ENCODE measurements around the gene HNRNPL. TPM values are rescaled to one million over a fixed set of nuclear protein-coding genes. Genes with fewer than 3 reads are reported as not detected.
A peak's percentile ranks its signal among the peaks of the same experiment; 100 is the strongest.

The HNRNPL gene
- polyA plus RNA-seq, 2 of the 4 experiments (the other 2 are of a cell fraction), result 380 to 487 TPM

DNA sequence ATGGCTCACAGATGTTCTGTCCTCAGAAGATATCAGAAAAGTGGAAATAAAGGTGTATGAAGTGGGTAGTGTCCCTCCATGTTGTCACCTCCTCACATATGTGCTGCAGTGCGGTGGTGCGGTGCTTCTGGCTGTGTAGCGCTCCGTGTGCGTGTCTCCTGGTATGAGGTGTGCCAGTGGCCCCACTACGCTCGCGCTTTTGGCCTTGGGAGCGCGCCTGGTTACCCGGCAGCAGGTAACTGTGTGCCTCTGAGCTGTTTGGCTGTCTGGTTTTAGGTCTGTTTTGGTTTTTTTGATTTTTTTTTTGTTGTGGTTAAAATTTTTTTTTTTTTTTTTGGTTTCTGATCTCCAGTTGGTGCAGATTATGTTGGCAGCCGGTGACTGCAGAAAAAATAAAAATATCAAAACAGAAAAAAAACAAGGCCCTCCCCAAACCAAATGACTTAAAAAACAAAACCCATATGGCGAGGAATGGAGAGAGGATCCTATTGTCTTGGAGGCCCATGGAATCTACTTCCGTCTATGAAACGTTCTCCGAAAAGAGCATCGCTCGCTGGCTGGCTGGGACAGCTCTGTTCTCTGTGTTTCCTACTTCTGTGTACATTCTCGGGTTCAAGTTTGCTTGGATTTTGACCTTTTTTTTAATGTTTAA is 7.9 kb downstream of the HNRNPL start:
- DNase-seq (ENCODE audit: low read depth in 1 of 2, low spot score in 1 of 2) (peak in 1 of 2 experiments; percentile 6), ATAC-seq (no peak), FAIRE-seq (no peak)
- H3K4me2 ChIP-seq, result 0 out of 3 replicates have a peak overlapping the region, but pooled peaks have one; percentile 0
- peaks cover 92% of the 10 kb centered on the region for H3K4me1 ChIP-seq
- no peak overlapping the region for H3K4me3 ChIP-seq
- CTCF ChIA-PET, result interaction anchor here (0.6 to 1.6 kb wide), 5 partner anchors 10 to 46 kb away, joined by 3 to 7 read pairs (median 3); partner anchors contain the start of gene ECH1
- no peak overlapping the region for H3K27ac ChIP-seq
- peak; percentile 27 for TF ChIP-seq CHD2 (IDR thresholded peaks at IDR 0.05; ENCODE audit: low read length, partially characterized antibody)
- TF ChIP-seq, protein P1, sequence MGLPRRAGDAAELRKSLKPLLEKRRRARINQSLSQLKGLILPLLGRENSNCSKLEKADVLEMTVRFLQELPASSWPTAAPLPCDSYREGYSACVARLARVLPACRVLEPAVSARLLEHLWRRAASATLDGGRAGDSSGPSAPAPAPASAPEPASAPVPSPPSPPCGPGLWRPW (IDR thresholded peaks at IDR 0.05), result no peak
- 96% methylated on average over 19 of the region's 19 CpGs for WGBS (ENCODE audit: missing lambda C conversion rate)
- H3K9me3 ChIP-seq, result no peaks in the 10 kb centered on the region
- POLR2A ChIA-PET, result interaction anchor here (0.7 to 3.3 kb wide), 3 partner anchors 10 to 49 kb away, joined by 3 to 22 read pairs (median 3); partner anchors contain the start of gene ECH1

DNA sequence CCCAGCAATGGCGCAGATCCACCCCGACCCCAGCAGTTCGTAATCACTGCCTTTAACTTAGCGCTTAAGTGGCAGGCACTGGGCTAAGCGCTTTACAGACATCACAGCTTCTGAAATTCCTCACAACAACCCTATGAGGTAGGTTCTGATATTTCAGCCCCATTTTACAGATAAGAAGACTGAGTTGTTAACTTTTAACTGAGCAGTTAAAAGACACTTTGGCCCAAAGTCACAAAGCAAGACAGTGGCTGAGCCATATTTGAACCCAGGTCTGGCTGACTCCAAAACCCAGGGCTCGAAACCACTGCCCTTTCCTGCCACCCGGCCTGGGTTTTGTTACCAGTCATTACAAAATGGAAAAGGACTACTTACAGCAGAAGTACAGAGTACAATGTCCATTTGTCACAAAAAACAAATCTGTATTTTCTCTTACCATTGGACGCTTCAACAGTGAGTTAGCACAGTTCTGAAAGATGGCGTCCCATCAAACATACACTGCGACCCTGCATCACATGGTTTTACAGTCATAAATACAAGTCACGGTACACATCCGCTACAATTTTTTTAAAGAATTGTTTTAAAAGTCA is 8.5 kb downstream of the HNRNPL start:
- H3K4me3 ChIP-seq, result no peak overlapping the region
- H3K9me3 ChIP-seq, result no peaks in the 10 kb centered on the region
- CTCF ChIA-PET, result interaction anchor here (0.9 to 2.2 kb wide), 7 partner anchors 8 to 439 kb away, joined by 3 to 6 read pairs (median 4); partner anchors contain the start of genes FAM98C, MRPS12 and SARS2
- FAIRE-seq (peak; percentile 72), ATAC-seq (no peak), DNase-seq (ENCODE audit: low read depth in 1 of 2, low spot score in 1 of 2) (no peak)
- POLR2A ChIA-PET, result interaction anchor here (1.0 to 6.5 kb wide), 3 partner anchors 8 to 89 kb away, joined by 3 to 62 read pairs (median 22); partner anchors contain the start of genes ECH1, HNRNPL, MRPS12 and SARS2
- 95% methylated on average over 12 of the region's 12 CpGs for WGBS (ENCODE audit: missing lambda C conversion rate)
- H3K4me1 ChIP-seq, result peaks cover 92% of the 10 kb centered on the region
- H3K4me2 ChIP-seq, result 0 out of 3 replicates have a peak overlapping the region, but pooled peaks have one; percentile 0
- peak overlapping the region in 1 of 2 experiments; percentile 76; a peak in 1 of 6 replicates for H3K27ac ChIP-seq
- TF ChIP-seq EP300 (IDR thresholded peaks at IDR 0.05) (no peak), NFE2L2 (conservative IDR thresholded peaks at IDR 0.05; ENCODE audit: low read length) (no peak), RAD21 (conservative IDR thresholded peaks at IDR 0.05 in 1 of 2, IDR thresholded peaks at IDR 0.05 in 1 of 2) (no peak), FOXS1 (CRISPR knock-in tag; IDR thresholded peaks at IDR 0.05) (no peak), SREBF2 (IDR thresholded peaks at IDR 0.05) (no peak), RFX5 (IDR thresholded peaks at IDR 0.05) (no peak), ZNF302 (CRISPR knock-in tag; IDR thresholded peaks at IDR 0.05) (no peak), ZC3H11A (IDR thresholded peaks at IDR 0.05) (no peak), PHF8 (IDR thresholded peaks at IDR 0.05; ENCODE audit: borderline replicate concordance, low read depth) (no peak), ZFP36 (IDR thresholded peaks at IDR 0.05; ENCODE audit: borderline replicate concordance, partially characterized antibody) (no peak), KDM5A (IDR thresholded peaks at IDR 0.05) (no peak), RARB (CRISPR knock-in tag; IDR thresholded peaks at IDR 0.05) (0 out of 2 replicates have a peak, but pooled peaks have one; percentile 18), POLR2AphosphoS2 (conservative IDR thresholded peaks at IDR 0.05; ENCODE audit: low read length) (no peak; the same call in none of the 2 replicates), ESRRA (IDR thresholded peaks at IDR 0.05; ENCODE audit: borderline replicate concordance, low read length) (no peak), HOXB13 (CRISPR knock-in tag; IDR thresholded peaks at IDR 0.05; ENCODE audit: low read depth) (no peak), HOXB5 (CRISPR knock-in tag; IDR thresholded peaks at IDR 0.05) (no peak), FOSB (CRISPR knock-in tag; IDR thresholded peaks at IDR 0.05) (no peak; the same call in 1 of the 2 replicates), FOSL2 (IDR thresholded peaks at IDR 0.05) (no peak), FOSL2 (CRISPR knock-in tag; IDR thresholded peaks at IDR 0.05) (no peak)
- TF ChIP-seq, protein P2, sequence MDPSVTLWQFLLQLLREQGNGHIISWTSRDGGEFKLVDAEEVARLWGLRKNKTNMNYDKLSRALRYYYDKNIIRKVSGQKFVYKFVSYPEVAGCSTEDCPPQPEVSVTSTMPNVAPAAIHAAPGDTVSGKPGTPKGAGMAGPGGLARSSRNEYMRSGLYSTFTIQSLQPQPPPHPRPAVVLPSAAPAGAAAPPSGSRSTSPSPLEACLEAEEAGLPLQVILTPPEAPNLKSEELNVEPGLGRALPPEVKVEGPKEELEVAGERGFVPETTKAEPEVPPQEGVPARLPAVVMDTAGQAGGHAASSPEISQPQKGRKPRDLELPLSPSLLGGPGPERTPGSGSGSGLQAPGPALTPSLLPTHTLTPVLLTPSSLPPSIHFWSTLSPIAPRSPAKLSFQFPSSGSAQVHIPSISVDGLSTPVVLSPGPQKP (IDR thresholded peaks at IDR 0.05; ENCODE audit: low read depth, low read length), result no peak
- TF ChIP-seq, protein P3, sequence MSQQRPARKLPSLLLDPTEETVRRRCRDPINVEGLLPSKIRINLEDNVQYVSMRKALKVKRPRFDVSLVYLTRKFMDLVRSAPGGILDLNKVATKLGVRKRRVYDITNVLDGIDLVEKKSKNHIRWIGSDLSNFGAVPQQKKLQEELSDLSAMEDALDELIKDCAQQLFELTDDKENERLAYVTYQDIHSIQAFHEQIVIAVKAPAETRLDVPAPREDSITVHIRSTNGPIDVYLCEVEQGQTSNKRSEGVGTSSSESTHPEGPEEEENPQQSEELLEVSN (IDR thresholded peaks at IDR 0.05; ENCODE audit: borderline replicate concordance, low read depth), result no peak
- TF ChIP-seq, protein P4, sequence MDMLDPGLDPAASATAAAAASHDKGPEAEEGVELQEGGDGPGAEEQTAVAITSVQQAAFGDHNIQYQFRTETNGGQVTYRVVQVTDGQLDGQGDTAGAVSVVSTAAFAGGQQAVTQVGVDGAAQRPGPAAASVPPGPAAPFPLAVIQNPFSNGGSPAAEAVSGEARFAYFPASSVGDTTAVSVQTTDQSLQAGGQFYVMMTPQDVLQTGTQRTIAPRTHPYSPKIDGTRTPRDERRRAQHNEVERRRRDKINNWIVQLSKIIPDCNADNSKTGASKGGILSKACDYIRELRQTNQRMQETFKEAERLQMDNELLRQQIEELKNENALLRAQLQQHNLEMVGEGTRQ (IDR thresholded peaks at IDR 0.05), result no peak
- TF ChIP-seq, protein P1 (IDR thresholded peaks at IDR 0.05), result no peak
- TF ChIP-seq, protein P5, sequence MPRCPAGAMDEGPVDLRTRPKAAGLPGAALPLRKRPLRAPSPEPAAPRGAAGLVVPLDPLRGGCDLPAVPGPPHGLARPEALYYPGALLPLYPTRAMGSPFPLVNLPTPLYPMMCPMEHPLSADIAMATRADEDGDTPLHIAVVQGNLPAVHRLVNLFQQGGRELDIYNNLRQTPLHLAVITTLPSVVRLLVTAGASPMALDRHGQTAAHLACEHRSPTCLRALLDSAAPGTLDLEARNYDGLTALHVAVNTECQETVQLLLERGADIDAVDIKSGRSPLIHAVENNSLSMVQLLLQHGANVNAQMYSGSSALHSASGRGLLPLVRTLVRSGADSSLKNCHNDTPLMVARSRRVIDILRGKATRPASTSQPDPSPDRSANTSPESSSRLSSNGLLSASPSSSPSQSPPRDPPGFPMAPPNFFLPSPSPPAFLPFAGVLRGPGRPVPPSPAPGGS (IDR thresholded peaks at IDR 0.05), result no peak
- TF ChIP-seq, protein P6, sequence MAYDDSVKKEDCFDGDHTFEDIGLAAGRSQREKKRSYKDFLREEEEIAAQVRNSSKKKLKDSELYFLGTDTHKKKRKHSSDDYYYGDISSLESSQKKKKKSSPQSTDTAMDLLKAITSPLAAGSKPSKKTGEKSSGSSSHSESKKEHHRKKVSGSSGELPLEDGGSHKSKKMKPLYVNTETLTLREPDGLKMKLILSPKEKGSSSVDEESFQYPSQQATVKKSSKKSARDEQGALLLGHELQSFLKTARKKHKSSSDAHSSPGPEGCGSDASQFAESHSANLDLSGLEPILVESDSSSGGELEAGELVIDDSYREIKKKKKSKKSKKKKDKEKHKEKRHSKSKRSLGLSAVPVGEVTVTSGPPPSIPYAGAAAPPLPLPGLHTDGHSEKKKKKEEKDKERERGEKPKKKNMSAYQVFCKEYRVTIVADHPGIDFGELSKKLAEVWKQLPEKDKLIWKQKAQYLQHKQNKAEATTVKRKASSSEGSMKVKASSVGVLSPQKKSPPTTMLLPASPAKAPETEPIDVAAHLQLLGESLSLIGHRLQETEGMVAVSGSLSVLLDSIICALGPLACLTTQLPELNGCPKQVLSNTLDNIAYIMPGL (CRISPR knock-in tag; IDR thresholded peaks at IDR 0.05; ENCODE audit: borderline replicate concordance), result 0 out of 2 replicates have a peak, but pooled peaks have one; percentile 9
- TF ChIP-seq, protein P7, sequence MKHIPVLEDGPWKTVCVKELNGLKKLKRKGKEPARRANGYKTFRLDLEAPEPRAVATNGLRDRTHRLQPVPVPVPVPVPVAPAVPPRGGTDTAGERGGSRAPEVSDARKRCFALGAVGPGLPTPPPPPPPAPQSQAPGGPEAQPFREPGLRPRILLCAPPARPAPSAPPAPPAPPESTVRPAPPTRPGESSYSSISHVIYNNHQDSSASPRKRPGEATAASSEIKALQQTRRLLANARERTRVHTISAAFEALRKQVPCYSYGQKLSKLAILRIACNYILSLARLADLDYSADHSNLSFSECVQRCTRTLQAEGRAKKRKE (CRISPR knock-in tag; IDR thresholded peaks at IDR 0.05; ENCODE audit: low read depth), result no peak

Measured in A549 (cell line).